Activated effector memory CD4-positive, alpha-beta T cell treated with Interleukin-2 at 50 U/mL for 16 hours (primary cell): ENCODE results near the gene SPATA22.
"Not testable (repeated sequence)": the region's sequence is repeated elsewhere in the genome, so short reads cannot be mapped to it uniquely, and the experiment has no call there.

ENCODE experiments used
- DNase-seq: peaks from one replicate; pipeline ENCODE4 v3.0.0-alpha.2; 2020

Gene SPATA22

GRCh38 chr17:3471599-3471998 lies at the start of gene SPATA22:
SPATA22 (minus strand) TSS chr17:3471819; CDS start chr17:3469325, 2,494 bp downstream.
- DNase-seq = no peak

GRCh38 chr17:3519472-3519871 lies 47.9 kb upstream of the SPATA22 start:
- not testable (repeated sequence) for DNase-seq

- DNase-seq = no peak
These were observed 43.3 kb upstream of the SPATA22 start for GRCh38 chr17:3514873-3515272.

GRCh38 chr17:3514167-3514566 lies 42.5 kb upstream of the SPATA22 start:
- DNase-seq = not testable (repeated sequence)

- no peak for DNase-seq
These were observed 41.9 kb upstream of the SPATA22 start for GRCh38 chr17:3513305-3514035.

- no peak for DNase-seq
These were observed 41.0 kb upstream of the SPATA22 start for GRCh38 chr17:3512505-3513171.

GRCh38 chr17:3511852-3512504 lies 40.4 kb upstream of the SPATA22 start:
- DNase-seq = no peak

- DNase-seq = no peak
These were observed 38.5 kb upstream of the SPATA22 start for GRCh38 chr17:3510090-3510489.

GRCh38 chr17:3507869-3508268 lies 36.2 kb upstream of the SPATA22 start:
- DNase-seq = no peak

- DNase-seq = no peak
These were observed 35.5 kb upstream of the SPATA22 start for GRCh38 chr17:3507071-3507470.

- no peak for DNase-seq
These were observed 34.4 kb upstream of the SPATA22 start for GRCh38 chr17:3506054-3506453.

GRCh38 chr17:3505008-3505407 lies 33.4 kb upstream of the SPATA22 start:
- no peak for DNase-seq

GRCh38 chr17:3503285-3503684 lies 31.7 kb upstream of the SPATA22 start:
- no peak for DNase-seq

- no peak for DNase-seq
These were observed 30.8 kb upstream of the SPATA22 start for GRCh38 chr17:3502466-3502865.

- no peak for DNase-seq
These were observed 29.7 kb upstream of the SPATA22 start for GRCh38 chr17:3501344-3501743.

GRCh38 chr17:3497101-3497500 lies 25.5 kb upstream of the SPATA22 start:
- DNase-seq = no peak

- no peak for DNase-seq
These were observed 14.0 kb upstream of the SPATA22 start for GRCh38 chr17:3485481-3486068.

GRCh38 chr17:3482852-3483251 lies 11.2 kb upstream of the SPATA22 start:
- no peak for DNase-seq

GRCh38 chr17:3479988-3480387 lies 8.4 kb upstream of the SPATA22 start:
- no peak for DNase-seq

GRCh38 chr17:3475812-3476610 lies 4.4 kb upstream of the SPATA22 start, which contains the start of gene ASPA:
ASPA (plus strand) TSS chr17:3475997; CDS start chr17:3476160, 163 bp downstream.
- no peak for DNase-seq

GRCh38 chr17:3475251-3475685 lies 3.6 kb upstream of the SPATA22 start:
- DNase-seq = no peak

GRCh38 chr17:3474212-3474611 lies 2.6 kb upstream of the SPATA22 start:
- no peak for DNase-seq

- no peak for DNase-seq
These were observed 518 bp upstream of the SPATA22 start for GRCh38 chr17:3472137-3472536.
